Skeletal muscle satellite cell (primary cell): ENCODE results near the gene PCCB.

Experiments
- H3K27me3 ChIP-seq: 2 replicates; pipeline ENCODE4 v1.7.0; 2013; ENCODE audit warnings: low read length; ENCODE audit not compliant: control insufficient read depth, insufficient read depth
- H3K36me3 ChIP-seq: 2 replicates; pipeline ENCODE4 v1.7.0; 2013; ENCODE audit warnings: mild to moderate bottlenecking, control low read depth, low read length; ENCODE audit not compliant: insufficient read depth
- H3K4me1 ChIP-seq: 2 replicates; pipeline ENCODE4 v1.7.0; 2013; ENCODE audit warnings: low read length; ENCODE audit not compliant: control insufficient read depth, insufficient read depth
- H3K4me2 ChIP-seq: 2 replicates; pipeline ENCODE4 v1.7.0; 2013; ENCODE audit warnings: mild to moderate bottlenecking, low read length
- H3K4me3 ChIP-seq: 2 replicates; pipeline ENCODE4 v1.7.0; 2013; ENCODE audit warnings: low read length
- H3K9ac ChIP-seq: 2 replicates; pipeline ENCODE4 v1.7.0; 2013; ENCODE audit warnings: mild to moderate bottlenecking, low read depth, low read length, moderate library complexity
- H3K9me3 ChIP-seq: replicated peaks from 2 replicates; pipeline ENCODE4 v1.7.0; 2013; ENCODE audit warnings: mild to moderate bottlenecking, control low read depth, low read length

Gene PCCB

GRCh38 chr3:136245691-136246090 lies 4.4 kb upstream of the PCCB start:
- Histone ChIP-seq H3K9me3 (no peaks in the 10 kb centered on the region), H3K4me1 (peaks cover 6% of the 10 kb centered on the region), H3K9ac (no peak overlapping the region), H3K36me3 (no peaks in the 10 kb centered on the region), H3K4me3 (no peak overlapping the region), H3K4me2 (no peak overlapping the region), H3K27me3 (no peaks in the 10 kb centered on the region)

- Histone ChIP-seq H3K27me3 (no peaks in the 10 kb centered on the region), H3K4me1 (peaks cover 16% of the 10 kb centered on the region), H3K9ac (no peak overlapping the region), H3K36me3 (no peaks in the 10 kb centered on the region), H3K4me2 (no peak overlapping the region), H3K9me3 (no peaks in the 10 kb centered on the region), H3K4me3 (no peak overlapping the region)
Observed at GRCh38 chr3:136247436-136247835, 2.7 kb upstream of the PCCB start.

- H3K4me2 ChIP-seq: no peak overlapping the region
- H3K9ac ChIP-seq: no peak overlapping the region
- peaks cover 16% of the 10 kb centered on the region for H3K4me1 ChIP-seq
- no peaks in the 10 kb centered on the region for H3K36me3 ChIP-seq
- H3K4me3 ChIP-seq: no peak overlapping the region
- no peaks in the 10 kb centered on the region for H3K9me3 ChIP-seq
- H3K27me3 ChIP-seq: no peaks in the 10 kb centered on the region
Observed at GRCh38 chr3:136247855-136248590, 2.1 kb upstream of the PCCB start.

- no peaks in the 10 kb centered on the region for H3K27me3 ChIP-seq
- H3K4me3 ChIP-seq: no peak overlapping the region
- H3K4me2 ChIP-seq: no peak overlapping the region
- H3K9ac ChIP-seq: no peak overlapping the region
- no peaks in the 10 kb centered on the region for H3K36me3 ChIP-seq
- H3K4me1 ChIP-seq: peaks cover 16% of the 10 kb centered on the region
- H3K9me3 ChIP-seq: no peaks in the 10 kb centered on the region
Observed at GRCh38 chr3:136249091-136249490, 1.0 kb upstream of the PCCB start.

GRCh38 chr3:136249593-136249992 lies 547 bp upstream of the PCCB start:
- peaks cover 16% of the 10 kb centered on the region for H3K4me1 ChIP-seq
- H3K27me3 ChIP-seq: no peaks in the 10 kb centered on the region
- H3K9me3 ChIP-seq: no peaks in the 10 kb centered on the region
- H3K36me3 ChIP-seq: no peaks in the 10 kb centered on the region
- peak overlapping the region; percentile 95 for H3K4me2 ChIP-seq
- H3K9ac ChIP-seq: peak overlapping the region; percentile 86
- H3K4me3 ChIP-seq: peak overlapping the region; percentile 89

GRCh38 chr3:136250903-136251460 lies 842 bp downstream of the PCCB start:
- H3K36me3 ChIP-seq: peaks cover 2% of the 10 kb centered on the region
- H3K4me1 ChIP-seq: peaks cover 16% of the 10 kb centered on the region
- no peaks in the 10 kb centered on the region for H3K9me3 ChIP-seq
- peak overlapping the region; percentile 95 for H3K4me2 ChIP-seq
- H3K27me3 ChIP-seq: no peaks in the 10 kb centered on the region
- H3K4me3 ChIP-seq: peak overlapping the region; percentile 89
- peak overlapping the region; percentile 86 for H3K9ac ChIP-seq

- H3K4me3 ChIP-seq: peak overlapping the region; percentile 89
Observed at GRCh38 chr3:136251511-136251910, 1.4 kb downstream of the PCCB start.

GRCh38 chr3:136255672-136256406 lies 5.7 kb downstream of the PCCB start:
- no peaks in the 10 kb centered on the region for H3K27me3 ChIP-seq
- peaks cover 15% of the 10 kb centered on the region for H3K36me3 ChIP-seq
- H3K9me3 ChIP-seq: no peaks in the 10 kb centered on the region
- peaks cover 9% of the 10 kb centered on the region for H3K4me1 ChIP-seq
- no peak overlapping the region for H3K4me2 ChIP-seq
- no peak overlapping the region for H3K4me3 ChIP-seq
- no peak overlapping the region for H3K9ac ChIP-seq

More at GRCh38 chr3:136251511-136251910, 1.4 kb downstream of the PCCB start:
- Histone ChIP-seq H3K4me2 (peak overlapping the region; percentile 95), H3K9me3 (no peaks in the 10 kb centered on the region), H3K36me3 (peaks cover 4% of the 10 kb centered on the region), H3K9ac (peak overlapping the region; percentile 30), H3K4me1 (peaks cover 16% of the 10 kb centered on the region), H3K27me3 (no peaks in the 10 kb centered on the region)

GRCh38 chr3:136258199-136258598 lies 8.1 kb downstream of the PCCB start:
- Histone ChIP-seq H3K4me3 (no peak overlapping the region), H3K9me3 (no peaks in the 10 kb centered on the region), H3K9ac (no peak overlapping the region), H3K36me3 (peaks cover 20% of the 10 kb centered on the region), H3K4me2 (no peak overlapping the region), H3K4me1 (no peaks in the 10 kb centered on the region), H3K27me3 (no peaks in the 10 kb centered on the region)

GRCh38 chr3:136261826-136262225 lies 11.7 kb downstream of the PCCB start:
- no peak overlapping the region for H3K9ac ChIP-seq
- H3K9me3 ChIP-seq: no peaks in the 10 kb centered on the region
- peaks cover 15% of the 10 kb centered on the region for H3K36me3 ChIP-seq
- no peaks in the 10 kb centered on the region for H3K27me3 ChIP-seq
- H3K4me3 ChIP-seq: no peak overlapping the region
- no peak overlapping the region for H3K4me2 ChIP-seq
- peaks cover 8% of the 10 kb centered on the region for H3K4me1 ChIP-seq

GRCh38 chr3:136262559-136262958 lies 12.4 kb downstream of the PCCB start:
- H3K4me1 ChIP-seq: peaks cover 8% of the 10 kb centered on the region
- H3K27me3 ChIP-seq: no peaks in the 10 kb centered on the region
- H3K9me3 ChIP-seq: no peaks in the 10 kb centered on the region
- no peak overlapping the region for H3K4me2 ChIP-seq
- H3K9ac ChIP-seq: no peak overlapping the region
- peaks cover 11% of the 10 kb centered on the region for H3K36me3 ChIP-seq
- no peak overlapping the region for H3K4me3 ChIP-seq
